Tongue (tissue), 2 donors: Measurements from ENCODE around the gene ANK3. TPM values are rescaled to one million over a fixed set of nuclear protein-coding genes. Genes with fewer than 3 reads are reported as not detected.
A peak's percentile ranks its signal among the peaks of the same experiment; 100 is the strongest.

Source experiments
- DNase-seq: peaks from one replicate; pipeline ENCODE4 v3.0.0-alpha.2; 2015
- total RNA-seq: library from RNA; depleted of rRNA; stranded (reverse); fragments of >200 nt; gene quantifications from one replicate; pipeline ENCODE4 v1.2.3, GENCODE V29; 2014

Gene ANK3
- total RNA-seq, 1 donor from 2014 or later = 148 TPM

DNA sequence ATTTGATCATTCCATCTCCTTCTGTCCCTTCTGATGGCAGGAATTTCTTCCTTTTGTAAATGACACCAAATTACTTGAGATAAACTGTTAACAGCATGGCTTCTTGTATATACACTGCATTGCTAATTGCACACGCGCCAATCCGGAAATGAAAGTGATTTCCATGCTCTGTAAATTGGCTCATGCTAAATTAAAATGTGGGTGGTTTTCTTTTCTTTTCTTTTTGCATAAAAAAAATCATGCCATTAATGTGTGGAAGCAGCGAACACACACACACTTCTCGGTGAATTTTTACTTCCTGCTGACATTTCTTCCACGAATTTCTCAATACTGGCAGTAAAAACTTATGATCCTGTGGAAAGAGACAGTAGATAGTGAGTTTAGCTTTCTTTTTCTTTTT, 360.2 kb downstream of the ANK3 start:
- DNase-seq = no peak

DNA sequence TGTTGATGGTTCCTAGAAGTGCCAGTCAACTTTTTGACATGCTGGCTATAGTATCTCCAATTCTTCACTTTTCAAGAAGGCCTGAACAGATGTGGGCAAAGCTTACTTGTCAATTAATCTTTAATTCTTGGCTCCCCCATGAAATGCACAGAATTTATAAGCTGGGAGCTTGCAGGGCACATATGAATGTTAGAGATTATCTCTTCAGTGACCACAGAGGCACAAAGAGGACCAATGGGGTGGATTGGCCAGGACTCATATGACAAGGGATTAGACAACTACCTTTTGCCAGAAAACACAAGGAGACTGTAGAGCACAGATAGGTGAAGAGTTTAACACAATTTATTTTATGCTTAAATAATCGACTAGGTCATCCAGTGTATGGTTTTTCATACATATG, 361.6 kb downstream of the ANK3 start:
- no peak for DNase-seq

- no peak for DNase-seq
These were observed 364.4 kb downstream of the ANK3 start for GRCh38 chr10:60025279-60025678.

- DNase-seq = no peak
These were observed 365.2 kb downstream of the ANK3 start for GRCh38 chr10:60024506-60024905.

- no peak for DNase-seq
These were observed 366.4 kb downstream of the ANK3 start for GRCh38 chr10:60023155-60023877.

DNA sequence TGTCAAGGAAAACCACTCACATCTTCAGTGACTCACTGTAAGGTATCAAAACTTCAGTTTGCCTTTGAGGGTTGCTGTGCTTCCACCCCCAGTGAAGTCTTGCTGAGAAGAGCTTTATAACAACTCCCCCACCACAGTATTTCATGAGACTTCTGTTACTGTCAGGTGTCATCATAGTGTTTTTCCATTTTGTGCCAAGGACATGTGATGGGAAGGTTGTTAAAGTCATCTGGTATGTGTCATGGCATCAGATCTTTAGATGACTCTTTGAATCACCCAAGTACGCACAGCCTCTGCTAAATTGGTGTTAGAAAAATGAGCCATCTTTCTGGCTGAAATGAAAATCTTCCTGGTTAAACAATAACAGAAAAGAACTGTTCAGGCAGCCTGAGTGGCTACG, 368.3 kb downstream of the ANK3 start:
- no peak for DNase-seq

GRCh38 chr10:60016794-60017193, 372.9 kb downstream of the ANK3 start:
- DNase-seq = no peak

DNA sequence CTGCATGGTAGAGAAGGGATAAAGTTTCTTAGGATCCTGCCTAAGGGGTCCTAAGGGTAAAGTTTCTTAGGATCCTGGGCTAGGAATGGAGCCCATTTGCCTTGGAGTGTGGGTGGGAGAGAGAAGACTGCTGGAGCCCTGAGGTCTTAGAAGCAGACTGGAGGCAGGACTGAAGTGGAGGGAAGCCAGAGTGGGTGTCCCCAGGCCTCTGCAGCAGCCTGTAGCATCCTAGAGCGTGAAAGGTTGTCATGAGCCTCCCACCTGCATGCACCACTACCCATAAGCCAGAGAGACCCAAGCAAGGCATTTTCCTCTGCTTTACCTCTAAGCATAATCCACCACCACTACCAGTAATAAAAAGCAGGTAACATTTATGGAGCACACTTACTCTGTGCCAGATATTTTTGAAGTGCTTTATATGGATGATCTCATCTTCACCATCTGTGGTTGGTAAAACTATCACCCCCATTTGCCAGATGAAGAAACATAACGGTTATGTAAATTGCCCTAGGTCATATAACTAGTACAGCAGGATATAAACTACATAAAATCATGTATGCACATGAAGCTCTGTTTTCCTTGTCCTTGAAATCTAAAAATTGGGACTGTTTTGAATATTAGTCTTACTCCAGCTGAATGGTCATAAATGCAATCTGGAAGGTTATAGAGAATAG, 379.8 kb downstream of the ANK3 start:
- no peak for DNase-seq

GRCh38 chr10:60009276-60009675, 380.4 kb downstream of the ANK3 start:
- DNase-seq = no peak

DNA sequence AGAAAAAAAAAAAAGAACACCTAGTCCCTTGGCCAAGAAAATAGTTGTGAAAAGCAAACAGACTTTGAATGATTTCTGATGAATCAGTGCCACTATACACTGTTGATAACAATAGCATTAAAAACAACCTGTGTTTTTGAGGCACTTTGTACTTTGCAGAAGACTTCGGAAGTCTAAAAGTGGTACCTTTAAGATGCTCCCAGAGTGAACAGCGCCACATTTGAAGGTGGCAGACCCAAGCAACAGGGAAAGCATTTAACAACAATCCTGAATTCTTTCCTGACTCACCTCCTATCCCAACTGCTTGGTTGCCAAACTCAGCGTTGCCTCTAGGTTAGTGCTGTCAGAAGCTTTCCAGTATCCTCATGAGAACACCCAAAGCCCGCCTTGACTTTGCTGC, 380.9 kb downstream of the ANK3 start:
- no peak for DNase-seq

GRCh38 chr10:60006062-60006461, 383.6 kb downstream of the ANK3 start:
- DNase-seq = no peak

DNA sequence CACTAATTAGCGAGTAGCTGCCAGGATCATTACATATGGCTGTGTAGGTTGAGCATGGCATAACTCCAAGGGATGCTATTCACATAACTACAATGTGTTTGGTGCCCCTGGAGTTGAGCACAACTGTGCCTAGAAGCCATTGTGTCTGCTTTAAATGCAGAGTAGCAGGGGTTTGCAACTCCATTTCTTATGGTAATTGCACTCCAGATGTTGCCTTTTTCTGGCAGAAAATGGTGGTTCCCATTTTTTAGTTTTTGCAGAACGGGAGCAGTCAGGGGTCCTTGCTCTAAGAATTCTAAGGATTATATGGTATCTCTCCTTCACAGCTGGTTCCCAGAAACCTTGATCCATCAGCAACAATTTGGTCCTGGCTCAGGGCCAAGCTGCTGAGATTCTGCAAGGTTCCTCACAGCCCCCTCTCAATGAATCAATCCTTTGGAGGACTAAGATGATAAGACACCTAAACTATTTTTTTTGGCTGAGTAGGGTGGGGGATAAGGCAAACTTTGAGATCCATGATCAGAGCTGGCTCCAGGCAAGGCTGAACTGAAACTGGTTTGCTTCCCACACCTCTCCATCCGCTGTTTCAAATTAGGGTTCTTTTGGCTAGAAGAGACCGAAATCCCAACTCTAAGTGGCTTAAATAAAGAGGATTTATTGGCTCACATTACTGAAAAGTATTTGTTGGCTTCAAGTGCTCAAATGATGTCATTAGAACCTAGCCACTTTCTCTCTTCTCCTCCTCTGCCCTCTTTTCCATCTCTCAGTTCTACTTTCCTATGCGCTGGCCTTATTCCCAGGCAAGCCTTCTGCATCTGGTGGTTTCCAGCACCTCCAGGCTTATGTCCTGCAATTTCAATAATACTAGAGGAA, 385.8 kb downstream of the ANK3 start:
- DNase-seq = peak; percentile 48

DNA sequence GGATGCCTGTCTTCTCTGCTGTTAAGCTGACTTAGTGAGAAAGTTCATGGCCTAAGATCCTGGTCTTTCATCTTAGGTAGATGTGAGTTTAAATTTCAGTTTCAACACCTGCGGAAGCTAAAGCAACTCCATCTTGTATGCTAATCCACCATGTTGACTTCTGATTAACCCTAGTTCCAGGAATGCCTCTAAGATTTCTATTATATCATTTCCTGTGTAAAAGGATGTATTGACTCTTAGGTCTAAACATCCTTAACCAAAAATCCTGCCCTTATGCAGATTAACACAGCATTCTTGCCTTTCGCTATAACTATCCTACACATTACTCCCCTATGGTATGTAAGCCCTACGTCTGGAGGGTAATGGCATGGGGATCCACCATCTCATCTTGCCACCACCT, 388.9 kb downstream of the ANK3 start:
- no peak for DNase-seq

DNA sequence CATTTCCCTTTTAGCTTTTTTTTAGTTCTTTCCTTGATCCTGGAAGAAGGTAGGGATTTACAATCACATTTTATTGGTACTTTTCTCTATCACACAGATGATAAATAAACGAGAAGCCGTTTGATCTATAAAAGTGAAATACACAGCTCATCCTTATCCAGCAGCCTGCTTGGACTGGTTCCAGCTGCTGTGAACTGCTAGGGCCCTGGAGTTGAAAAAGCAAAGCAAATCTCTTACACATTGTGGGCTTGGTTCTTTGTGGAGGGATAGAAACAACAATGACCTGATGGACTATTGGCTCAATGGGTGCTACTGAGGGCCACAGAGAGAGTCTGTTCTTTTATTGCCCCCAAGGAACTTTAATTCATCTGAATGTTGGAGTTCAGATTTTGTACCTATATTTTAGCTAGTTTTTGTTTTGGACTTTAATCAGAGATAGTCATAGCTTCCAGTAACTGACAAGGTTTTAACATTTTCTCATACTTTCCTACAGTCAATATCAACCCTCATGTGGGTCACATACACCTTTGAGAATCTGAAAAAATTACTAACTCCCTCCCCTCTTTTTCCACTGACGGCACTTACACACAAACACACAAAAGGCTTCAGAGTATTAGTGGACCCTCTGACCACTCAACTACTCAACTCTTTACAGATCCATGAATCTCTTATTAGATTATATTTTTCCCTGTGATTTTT, 391.7 kb downstream of the ANK3 start:
- peak; percentile 23 for DNase-seq

GRCh38 chr10:59995862-59996261, 393.8 kb downstream of the ANK3 start:
- DNase-seq = peak; percentile 37

DNA sequence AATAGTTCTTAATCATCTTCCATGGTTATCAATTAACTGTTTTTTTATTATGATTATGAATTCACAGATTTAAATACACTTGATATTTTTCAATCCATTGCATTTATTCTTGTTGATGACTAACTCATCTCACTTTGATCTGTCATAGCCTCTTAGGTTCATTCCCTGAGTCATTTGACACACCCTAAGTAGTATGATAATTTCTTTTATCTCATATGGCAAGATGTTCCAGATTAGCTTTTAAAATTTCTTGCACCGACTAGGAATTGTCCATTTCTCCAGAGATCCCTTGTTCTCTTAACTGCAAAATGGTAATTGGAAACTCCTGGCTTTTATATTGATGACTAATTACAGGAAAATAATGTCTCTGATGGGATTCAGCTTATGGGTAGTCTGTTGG, 395.7 kb downstream of the ANK3 start:
- DNase-seq = no peak

GRCh38 chr10:59991661-59992060, 398.0 kb downstream of the ANK3 start:
- peak; percentile 17 for DNase-seq

DNA sequence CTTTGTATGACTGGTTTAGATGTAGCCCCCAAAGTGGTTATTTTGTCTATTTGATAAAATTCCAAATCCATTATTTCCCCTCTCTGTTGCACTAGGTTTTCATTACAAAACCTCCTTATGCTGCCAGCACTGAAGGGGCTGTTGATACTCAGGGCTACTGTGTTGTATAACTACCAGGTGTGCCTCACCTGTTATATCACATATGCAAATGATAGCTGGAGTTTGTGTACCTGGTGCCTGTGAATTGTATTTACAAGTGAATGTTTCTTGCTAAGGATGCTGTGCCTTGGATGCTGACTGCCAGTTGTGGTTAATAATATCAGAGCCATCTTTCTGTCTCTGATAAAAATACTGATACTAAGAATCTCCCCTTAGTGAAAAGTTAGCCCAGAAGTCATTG, 398.6 kb downstream of the ANK3 start:
- DNase-seq = no peak

GRCh38 chr10:59985639-59986038, 404.0 kb downstream of the ANK3 start:
- no peak for DNase-seq

- DNase-seq = no peak
These were observed 405.3 kb downstream of the ANK3 start for GRCh38 chr10:59984415-59984814.

DNA sequence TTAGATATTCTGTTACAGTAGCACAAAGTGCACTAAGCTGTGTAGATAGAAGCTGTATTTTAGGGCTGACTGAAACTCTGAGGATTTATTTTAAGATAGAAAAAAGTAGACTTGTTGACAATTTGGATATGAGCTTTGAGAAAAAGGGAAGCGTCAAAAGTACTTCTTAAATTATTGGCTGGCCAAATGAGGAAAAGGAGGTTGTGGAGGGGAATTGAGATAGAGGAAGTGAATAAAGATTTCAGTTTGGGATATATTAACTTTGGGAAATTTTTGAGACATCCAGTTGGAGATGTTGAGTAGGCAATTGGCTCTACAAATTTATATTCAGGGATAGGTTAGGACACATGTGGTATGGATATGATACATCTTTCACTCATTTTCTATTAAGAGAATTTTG, 409.3 kb downstream of the ANK3 start:
- DNase-seq = no peak

- DNase-seq = no peak
These were observed 412.2 kb downstream of the ANK3 start for GRCh38 chr10:59977486-59977885.

DNA sequence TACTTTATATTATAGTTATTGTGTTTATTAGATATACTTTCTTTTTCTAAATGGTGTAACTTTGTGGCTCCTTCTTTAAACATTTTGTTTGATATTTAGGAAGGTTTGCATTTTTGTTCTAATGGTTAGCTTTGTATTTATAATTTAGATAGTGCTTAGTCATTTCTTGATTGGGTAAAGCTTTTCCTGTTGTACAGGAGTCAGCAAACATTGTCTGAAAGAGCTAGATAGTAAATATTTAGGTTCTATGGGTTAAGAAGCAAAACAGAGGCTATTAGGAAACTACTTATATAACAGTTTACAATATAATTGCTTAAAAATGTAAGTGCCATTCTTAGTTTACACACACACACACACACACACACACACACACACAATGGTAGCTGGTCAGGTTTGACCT, 412.8 kb downstream of the ANK3 start:
- no peak for DNase-seq
